SH-SY5Y (cell line): ENCODE data around the gene KLHL17.

Experiments used
- GATA2 ChIP-seq: IDR thresholded peaks from 2 replicates; pipeline ENCODE4 v1.6.1; 2011; ENCODE audit warnings: mild to moderate bottlenecking, low read depth, low read length
- GATA3 ChIP-seq: IDR thresholded peaks from 2 replicates; pipeline ENCODE4 v1.6.1; 2011; ENCODE audit warnings: low read depth, mild to moderate bottlenecking, low read length, moderate library complexity

DNA sequence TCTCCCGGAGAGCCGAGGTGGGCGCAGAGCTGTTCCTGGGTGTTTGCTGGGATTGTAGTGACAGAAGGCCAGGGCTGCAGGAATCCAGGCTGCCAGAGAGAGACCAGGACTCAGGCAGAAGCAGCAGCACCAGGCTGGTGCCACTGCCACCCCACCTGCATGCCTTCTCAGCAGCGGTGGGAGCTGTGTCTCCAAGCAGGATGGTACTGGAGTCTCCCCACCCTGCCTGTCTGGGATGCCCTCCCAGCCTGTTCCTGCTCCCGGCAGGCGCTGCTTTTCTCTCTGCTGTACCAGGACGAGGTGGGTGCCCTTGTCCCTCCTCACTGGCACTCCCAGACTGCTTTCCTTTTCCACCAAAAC lies 44.0 kb downstream of the KLHL17 start:
- no peak for TF ChIP-seq GATA2
- no peak for TF ChIP-seq GATA3
